H1 (cell line): ENCODE results near the gene C2CD5. TPM values are rescaled to one million over a fixed set of nuclear protein-coding genes. Genes with fewer than 3 reads are reported as not detected.

Source experiments
- CTCF ChIA-PET: fragments of 300-600 bp; sonication (Branson Sonifier 250); formaldehyde crosslinking; loops from one replicate; lab custom pipeline; 2021; ENCODE audit not compliant: partially characterized antibody; lab: Charles Lee
- POLR2A ChIA-PET: fragments of 300-600 bp; sonication (Branson Sonifier 250); formaldehyde crosslinking; loops from one replicate; lab custom pipeline; 2021; ENCODE audit warnings: inconsistent platforms; ENCODE audit not compliant: partially characterized antibody; lab: Charles Lee
- DNase-seq, 2 experiments: peaks; one replicate each; pipeline versions ENCODE4 v3.0.0 to v3.0.0-alpha.2; 2010 to 2022; ENCODE audit warnings: low spot score in 2 of 2, low read depth in 1 of 2, mixed read lengths in 1 of 2
- FAIRE-seq: peaks from 2 replicates; lab custom pipeline; 2011; peaks lifted over from hg19 to GRCh38; lab: Jason Lieb, UNC
- H2AFZ ChIP-seq: 2 replicates; pipeline ENCODE4 v1.8.1; 2012; ENCODE audit warnings: low read length, inconsistent platforms
- H2AK5ac ChIP-seq: 2 replicates; pipeline ENCODE4 v1.6.1; 2013; ENCODE audit warnings: low read depth, low read length
- H2BK120ac ChIP-seq: replicated peaks from 2 replicates; pipeline ENCODE3; 2013; ENCODE audit warnings: low read depth, low read length, inconsistent platforms
- H2BK12ac ChIP-seq: 2 replicates; pipeline ENCODE4 v1.6.1; 2013; ENCODE audit warnings: low read depth, low read length
- H2BK15ac ChIP-seq: 2 replicates; pipeline ENCODE4 v1.6.1; 2013; ENCODE audit warnings: low read length
- H2BK20ac ChIP-seq: 2 replicates; pipeline ENCODE4 v1.6.1; 2013; ENCODE audit warnings: low read length
- H2BK5ac ChIP-seq: 2 replicates; pipeline ENCODE4 v1.6.1; 2013; ENCODE audit warnings: low read depth, low read length
- H3K14ac ChIP-seq: 2 replicates; pipeline ENCODE4 v1.6.1; 2013; ENCODE audit warnings: inconsistent platforms; ENCODE audit not compliant: insufficient read length
- H3K18ac ChIP-seq: 2 replicates; pipeline ENCODE4 v1.6.1; 2013; ENCODE audit warnings: low read length; ENCODE audit errors: extremely low read depth
- H3K23ac ChIP-seq: 2 replicates; pipeline ENCODE4 v1.6.1; 2013; ENCODE audit warnings: inconsistent platforms; ENCODE audit not compliant: insufficient read length
- H3K23me2 ChIP-seq: 2 replicates; pipeline ENCODE4 v1.6.1; 2013; ENCODE audit warnings: low read depth, low read length
- H3K27ac ChIP-seq: 2 replicates; pipeline ENCODE4 v1.6.1; 2011; ENCODE audit warnings: low read depth, low read length, inconsistent platforms
- H3K27me3 ChIP-seq, 4 experiments: replicated peaks in 1 of 4; 1 replicate in 1 of 4; 2 replicates in 3 of 4; pipeline versions ENCODE4 v1.6.1 to v1.8.1; 2011 to 2013; ENCODE audit warnings: low read length in 3 of 4, mild to moderate bottlenecking in 3 of 4, inconsistent platforms in 2 of 4, mixed read lengths in 2 of 4, moderate library complexity in 1 of 4; ENCODE audit not compliant: control insufficient read depth in 3 of 4, insufficient read depth in 3 of 4; ENCODE audit errors: extremely low read depth in 1 of 4
- H3K36me3 ChIP-seq, 4 experiments: 2 replicates each; pipeline versions ENCODE4 v1.6.1 to v1.8.1; 2011 to 2013; ENCODE audit warnings: mild to moderate bottlenecking in 4 of 4, low read length in 3 of 4, moderate library complexity in 2 of 4, control low read depth in 1 of 4, inconsistent platforms in 1 of 4; ENCODE audit not compliant: insufficient read depth in 4 of 4, control insufficient read depth in 2 of 4
- H3K4ac ChIP-seq: replicated peaks from 2 replicates; pipeline ENCODE3; 2013; ENCODE audit warnings: low read length, low read depth, mixed read lengths, inconsistent platforms; ENCODE audit not compliant: insufficient read length
- H3K4me1 ChIP-seq, 4 experiments: replicated peaks in 1 of 4; 1 replicate in 1 of 4; 2 replicates in 3 of 4; pipeline versions ENCODE4 v1.6.1 to v1.8.1; 2011 to 2013; ENCODE audit warnings: low read length in 3 of 4, inconsistent platforms in 2 of 4, mixed read lengths in 1 of 4; ENCODE audit not compliant: insufficient read depth in 4 of 4, control insufficient read depth in 3 of 4
- H3K4me2 ChIP-seq, 2 experiments: 2 replicates each; pipeline versions ENCODE4 v1.6.1 to v1.8.1; 2011 to 2013; ENCODE audit warnings: low read depth in 2 of 2, low read length in 2 of 2, control low read depth in 1 of 2, inconsistent platforms in 1 of 2, mild to moderate bottlenecking in 1 of 2; ENCODE audit not compliant: insufficient read depth in 1 of 2
- H3K4me3 ChIP-seq, 4 experiments: fragments of 200-600, 300-600 bp in 1 of 4; sonication (generic), shearing (Covaris generic), sonication (Bioruptor Twin) in 1 of 4; 2 replicates each; pipeline versions ENCODE4 v1.5.1 to v1.8.1; 2011 to 2016; ENCODE audit warnings: low read length in 4 of 4, low read depth in 3 of 4, control low read depth in 2 of 4, inconsistent platforms in 2 of 4, mild to moderate bottlenecking in 2 of 4, mixed read lengths in 1 of 4, moderate library complexity in 1 of 4; ENCODE audit not compliant: insufficient read depth in 2 of 4; ENCODE audit errors: extremely low read depth in 1 of 4
- H3K56ac ChIP-seq: replicated peaks from 2 replicates; pipeline ENCODE3; 2013; ENCODE audit warnings: low read depth, mild to moderate bottlenecking, mixed read lengths, low read length, inconsistent platforms; ENCODE audit not compliant: insufficient read length
- H3K79me1 ChIP-seq: 2 replicates; pipeline ENCODE4 v1.6.1; 2013; ENCODE audit warnings: low read depth, low read length, control low read depth
- H3K79me2 ChIP-seq, 2 experiments: 2 replicates each; pipeline versions ENCODE4 v1.6.1 to v1.8.1; 2012 to 2013; ENCODE audit warnings: low read length in 2 of 2, mild to moderate bottlenecking in 2 of 2, inconsistent platforms in 1 of 2; ENCODE audit not compliant: insufficient read depth in 2 of 2, control insufficient read depth in 1 of 2
- H3K9ac ChIP-seq, 4 experiments: replicated peaks in 1 of 4; 1 replicate in 1 of 4; 2 replicates in 3 of 4; pipeline versions ENCODE4 v1.6.1 to v1.8.1; 2011 to 2013; ENCODE audit warnings: low read depth in 3 of 4, low read length in 3 of 4, control low read depth in 2 of 4, mild to moderate bottlenecking in 2 of 4, moderate library complexity in 2 of 4, inconsistent platforms in 1 of 4; ENCODE audit errors: extremely low read depth in 1 of 4
- H3K9me3 ChIP-seq, 2 experiments: 2 replicates each; pipeline versions ENCODE4 v1.6.1 to v1.8.1; 2012 to 2013; ENCODE audit warnings: mild to moderate bottlenecking in 2 of 2, moderate library complexity in 2 of 2, control low read depth in 1 of 2, inconsistent platforms in 1 of 2, low read depth in 1 of 2, low read length in 1 of 2, mixed read lengths in 1 of 2; ENCODE audit not compliant: insufficient read depth in 2 of 2
- H4K20me1 ChIP-seq, 2 experiments: replicated peaks in 1 of 2; 2 replicates each; pipeline versions ENCODE3 to v1.8.1; 2011 to 2013; ENCODE audit warnings: inconsistent platforms in 2 of 2, low read length in 2 of 2, mild to moderate bottlenecking in 1 of 2; ENCODE audit not compliant: insufficient read depth in 2 of 2, control insufficient read depth in 1 of 2
- H4K5ac ChIP-seq: 2 replicates; pipeline ENCODE4 v1.6.1; 2013; ENCODE audit warnings: low read length, low read depth, mixed read lengths, inconsistent platforms; ENCODE audit not compliant: insufficient read length
- H4K8ac ChIP-seq: 2 replicates; pipeline ENCODE4 v1.8.0; 2013; ENCODE audit warnings: mild to moderate bottlenecking, moderate library complexity, low read length, inconsistent platforms; ENCODE audit not compliant: insufficient read depth; ENCODE audit errors: extremely low read depth
- H4K91ac ChIP-seq: replicated peaks from 2 replicates; pipeline ENCODE3; 2013; ENCODE audit warnings: low read length, mixed read lengths, inconsistent platforms; ENCODE audit not compliant: insufficient read length
- BCL11A ChIP-seq, 2 experiments: IDR thresholded peaks; one replicate each; pipeline ENCODE4 v1.6.1; 2011; ENCODE audit warnings: low read depth in 2 of 2, low read length in 2 of 2, mild to moderate bottlenecking in 2 of 2
- CHD2 ChIP-seq: IDR thresholded peaks from 2 replicates; pipeline ENCODE4 v1.6.1; 2012; ENCODE audit warnings: low read length, improper control_type of control experiment
- CTBP2 ChIP-seq: IDR thresholded peaks from 2 replicates; pipeline ENCODE4 v1.7.0; 2011; ENCODE audit warnings: borderline replicate concordance, mild to moderate bottlenecking, moderate library complexity, mixed read lengths, low read length; ENCODE audit not compliant: insufficient read depth, insufficient read length
- NRF1 ChIP-seq: IDR thresholded peaks from 2 replicates; pipeline ENCODE4 v1.6.1; 2011; ENCODE audit warnings: mild to moderate bottlenecking, low read depth, low read length, improper control_type of control experiment
- RNF2 ChIP-seq: fragments of 200-900, 300-1000 bp; sonication (generic); IDR thresholded peaks from 2 replicates; pipeline ENCODE4 v1.7.1; 2016; ENCODE audit warnings: borderline replicate concordance, low read depth, mild to moderate bottlenecking, antibody characterized with exemption, low read length; ENCODE audit not compliant: poor library complexity, severe bottlenecking; ENCODE audit errors: missing control alignments
- WGBS, 2 experiments: shearing (Covaris generic) in 1 of 2; methylation state at CpG; one replicate each; pipeline versions ENCODE4 v1.1.6 to v1.1.7; 2013 to 2015; ENCODE audit warnings: low lambda C conversion rate in 2 of 2, mixed read lengths in 2 of 2, inconsistent platforms in 1 of 2, low coverage in 1 of 2, missing lambda C conversion rate in 1 of 2; ENCODE audit not compliant: insufficient replicate concordance in 2 of 2, insufficient coverage in 1 of 2, insufficient read length in 1 of 2; ENCODE audit errors: extremely low coverage in 1 of 2, missing lambda C conversion rate in 1 of 2; 5-methylcytosine and 5-hydroxymethylcytosine counted together
- polyA plus RNA-seq, 7 experiments: library from polyadenylated mRNA; depleted of rRNA in 3 of 7; stranded (reverse) in 5 of 7; unstranded in 2 of 7; fragments of >200 nt in 5 of 7; fragments of 200-250 nt in 2 of 7; gene quantifications; 1 replicate in 5 of 7; 2 replicates in 1 of 7; 4 replicates in 1 of 7; pipeline versions ENCODE4 v1.2.1 to v1.2.3, GENCODE V29; 2011 to 2013; ENCODE audit warnings: missing spikeins in 2 of 7, mixed read lengths in 2 of 7
- total RNA-seq: library from RNA; stranded (reverse); fragmentation: NEBNext Ultra II Directional; extraction: Animal tissue kit (Norgen Biotek cat#: 25700); gene quantifications from 2 replicates; pipeline ENCODE4 v1.2.1, GENCODE V29; 2021
- TF ChIP-seq, protein P1 (sequence below): IDR thresholded peaks from 2 replicates; pipeline ENCODE4 v1.6.1; 2011; ENCODE audit warnings: low read depth, mild to moderate bottlenecking, low read length; ENCODE audit not compliant: insufficient read depth

C2CD5 gene
- total and polyA plus RNA-seq, 2 of the 8 experiments (the other 6 are each of a cell fraction or from before 2014, with no cell fraction given), result 21.9 to 45.9 TPM

DNA sequence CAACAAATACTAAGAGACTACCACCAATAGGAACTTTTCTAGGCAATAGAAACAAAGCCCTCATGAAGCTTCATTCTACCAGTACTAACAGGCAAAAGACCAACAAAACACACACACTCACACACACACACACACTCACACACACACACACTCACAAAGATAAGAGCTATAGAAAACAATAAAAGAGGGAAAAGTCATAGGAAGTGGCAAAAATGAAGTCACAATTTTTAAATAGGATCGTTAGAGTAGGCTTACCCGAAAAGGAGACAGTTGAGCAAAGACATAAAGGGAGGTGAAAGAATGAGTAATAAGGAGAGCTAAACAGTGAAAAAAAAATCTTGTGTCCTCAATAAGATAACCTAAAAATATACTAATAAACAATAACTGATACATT, 66.5 kb downstream of the C2CD5 start:
- Histone ChIP-seq H3K4me2 (no peak overlapping the region), H3K27me3 (no peaks in the 10 kb centered on the region), H2BK120ac (no peak overlapping the region), H2BK12ac (no peak overlapping the region), H2BK5ac (no peak overlapping the region), H4K20me1 (no peaks in the 10 kb centered on the region), H2BK15ac (no peak overlapping the region), H3K36me3 (peaks cover 0 to 12% (median 3%) of the 10 kb centered on the region in 4 experiments; a peak in 5 of 8 replicates), H3K4ac (no peak overlapping the region), H3K4me1 (no peaks in the 10 kb centered on the region), H4K91ac (no peak overlapping the region), H3K23me2 (no peaks in the 10 kb centered on the region; the same call in 1 of the 2 replicates), H2AK5ac (no peak overlapping the region), H3K9ac (no peak overlapping the region), H2AFZ (no peak overlapping the region), H3K14ac (no peak overlapping the region), H3K27ac (no peak overlapping the region), H4K5ac (no peak overlapping the region), H3K79me1 (no peaks in the 10 kb centered on the region), H3K79me2 (no peaks in the 10 kb centered on the region), H3K9me3 (no peaks in the 10 kb centered on the region), H4K8ac (no peak overlapping the region), H2BK20ac (no peak overlapping the region), H3K4me3 (no peak overlapping the region), H3K23ac (no peak overlapping the region), H3K56ac (no peak overlapping the region), H3K18ac (no peak overlapping the region)
- WGBS, 2 experiments, result 93% methylated on average over 2 of the region's 2 CpGs; no CpG with 5 or more reads in 1 of the 2 experiments
- FAIRE-seq (no peak), DNase-seq (no peak)
- CTCF ChIA-PET, result interaction anchor here (1.0 kb wide), 1 partner anchor 10 kb away, joined by 5 read pairs; no protein-coding TSS in a partner anchor
- POLR2A ChIA-PET, result interaction anchor here (0.5 kb wide), 1 partner anchor 182 kb away, joined by 3 read pairs; no protein-coding TSS in a partner anchor
- TF ChIP-seq CTBP2 (no peak), CHD2 (no peak), NRF1 (no peak), RNF2 (no peak), BCL11A (IDR thresholded peaks at IDR 0.05; ENCODE audit: low read depth in 2 of 2, low read length in 2 of 2) (no peak)
- TF ChIP-seq, protein P1, sequence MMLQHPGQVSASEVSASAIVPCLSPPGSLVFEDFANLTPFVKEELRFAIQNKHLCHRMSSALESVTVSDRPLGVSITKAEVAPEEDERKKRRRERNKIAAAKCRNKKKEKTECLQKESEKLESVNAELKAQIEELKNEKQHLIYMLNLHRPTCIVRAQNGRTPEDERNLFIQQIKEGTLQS, result no peak
